ENCODE data around the gene MED31. TPM values are rescaled to one million over a fixed set of nuclear protein-coding genes. Genes with fewer than 3 reads are reported as not detected.

MED31 gene
- total RNA-seq, 4 donors from 2014 or later: 5.5 to 9.9 (median 8.2) TPM

- ATAC-seq (ENCODE audit: low FRiP score): peak; percentile 94
- peak; percentile 85 for DNase-seq (ENCODE audit: low spot score)
- no peak for TF ChIP-seq CTCF (IDR thresholded peaks at IDR 0.05)
These were observed 10.7 kb downstream of the MED31 start, which contains the start of the genes KIAA0753 and TXNDC17 for GRCh38 chr17:6640536-6641246. KIAA0753 (minus strand) TSS chr17:6640711; CDS start chr17:6635103, 5,608 bp downstream. TXNDC17 (plus strand) TSS chr17:6641060; CDS start chr17:6641083, 23 bp downstream.

GRCh38 chr17:6639586-6640535, 11.5 kb downstream of the MED31 start:
- DNase-seq (ENCODE audit: low spot score) (no peak), ATAC-seq (ENCODE audit: low FRiP score) (peak; percentile 30)
- TF ChIP-seq CTCF (IDR thresholded peaks at IDR 0.05): no peak

- no peak for TF ChIP-seq CTCF (IDR thresholded peaks at IDR 0.05)
- no peak for ATAC-seq (ENCODE audit: low FRiP score)
These were observed 12.3 kb downstream of the MED31 start for GRCh38 chr17:6639014-6639585.

GRCh38 chr17:6638046-6638908, 13.1 kb downstream of the MED31 start:
- no peak for TF ChIP-seq CTCF (IDR thresholded peaks at IDR 0.05)
- no peak for ATAC-seq (ENCODE audit: low FRiP score)
- DNase-seq (ENCODE audit: low spot score): no peak

More at GRCh38 chr17:6639014-6639585, 12.3 kb downstream of the MED31 start:
- no peak for DNase-seq (ENCODE audit: low spot score)

- no peak for TF ChIP-seq CTCF (IDR thresholded peaks at IDR 0.05)
- ATAC-seq (ENCODE audit: low FRiP score): no peak
These were observed 14.0 kb downstream of the MED31 start for GRCh38 chr17:6637458-6637840.

More at GRCh38 chr17:6637458-6637840, 14.0 kb downstream of the MED31 start:
- DNase-seq (ENCODE audit: low spot score): no peak
